A549 (cell line): ENCODE results near the gene ANKRD63.

Experiments used
- MAX ChIP-seq: IDR thresholded peaks from 2 replicates; pipeline ENCODE4 v1.6.1; 2012
- TFCP2L1 ChIP-seq: fragments of 250-450 bp; sonication (Bioruptor Pico); IDR thresholded peaks from 2 replicates; pipeline ENCODE4 v1.5.0; 2021; ENCODE audit warnings: mild to moderate bottlenecking

DNA sequence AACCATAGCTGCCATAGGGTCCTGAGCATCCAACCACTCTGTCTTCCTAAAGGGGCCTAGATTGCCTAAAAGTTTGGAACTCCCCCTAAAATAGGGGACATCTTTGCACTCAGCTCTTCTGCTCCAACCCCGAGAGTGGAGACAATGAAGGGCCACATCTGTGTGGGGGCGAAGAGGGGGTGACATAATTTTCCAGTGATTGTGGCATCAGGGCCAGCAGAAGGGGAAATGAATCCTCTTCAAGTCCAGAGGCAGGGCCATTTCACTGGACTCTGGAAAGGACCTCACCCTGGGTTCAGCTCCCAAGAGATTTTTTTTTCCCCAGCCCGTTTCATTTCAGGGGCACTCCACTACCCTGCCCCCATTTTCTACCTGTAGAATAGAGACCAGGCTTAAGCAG is 4.6 kb upstream of the ANKRD63 start:
- TF ChIP-seq MAX (no peak), TFCP2L1 (no peak)
